NB4 (cell line): ENCODE measurements around the gene CIDEB.

Source experiments
- MYC ChIP-seq: IDR thresholded peaks from 2 replicates; pipeline ENCODE4 v1.6.1; 2011; ENCODE audit warnings: low read depth, low read length
- POLR2A ChIP-seq: IDR thresholded peaks from 2 replicates; pipeline ENCODE4 v1.6.1; 2011; ENCODE audit warnings: mild to moderate bottlenecking; ENCODE audit not compliant: insufficient read length; ENCODE audit errors: extremely low read depth
- TF ChIP-seq, protein P1 (sequence below): IDR thresholded peaks from 2 replicates; pipeline ENCODE4 v1.6.1; 2011; ENCODE audit warnings: low read depth, low read length
- TF ChIP-seq, protein P2 (sequence below): IDR thresholded peaks from one replicate; pipeline ENCODE4 v1.5.1; 2012; ENCODE audit warnings: low read depth, low read length

DNA sequence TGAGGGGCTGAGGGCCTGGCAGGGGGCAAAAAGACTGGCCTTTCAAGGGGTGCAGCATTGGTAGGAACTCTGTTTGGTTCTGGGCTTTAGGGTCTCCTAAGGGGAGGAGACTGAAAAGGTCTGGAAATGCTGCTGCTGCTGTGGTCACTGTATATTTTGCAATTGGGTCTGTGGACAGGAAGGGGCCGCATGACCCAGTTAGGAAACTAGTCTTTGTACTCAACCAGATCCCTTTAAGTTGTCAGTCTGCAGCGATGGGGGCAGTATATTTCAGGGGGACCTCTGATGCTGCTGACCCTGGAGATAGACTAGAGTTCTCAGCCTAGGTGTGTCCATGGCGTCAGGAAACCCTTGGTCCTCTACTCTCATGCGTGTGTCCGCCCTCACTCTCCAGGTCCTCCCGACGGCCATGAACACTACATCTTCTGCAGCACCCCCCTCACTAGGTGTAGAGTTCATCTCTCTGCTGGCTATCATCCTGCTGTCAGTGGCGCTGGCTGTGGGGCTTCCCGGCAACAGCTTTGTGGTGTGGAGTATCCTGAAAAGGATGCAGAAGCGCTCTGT lies 7.5 kb upstream of the CIDEB start:
- TF ChIP-seq, protein P1, sequence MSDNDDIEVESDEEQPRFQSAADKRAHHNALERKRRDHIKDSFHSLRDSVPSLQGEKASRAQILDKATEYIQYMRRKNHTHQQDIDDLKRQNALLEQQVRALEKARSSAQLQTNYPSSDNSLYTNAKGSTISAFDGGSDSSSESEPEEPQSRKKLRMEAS, result no peak
- TF ChIP-seq MYC (no peak), POLR2A (no peak)
- TF ChIP-seq, protein P2, sequence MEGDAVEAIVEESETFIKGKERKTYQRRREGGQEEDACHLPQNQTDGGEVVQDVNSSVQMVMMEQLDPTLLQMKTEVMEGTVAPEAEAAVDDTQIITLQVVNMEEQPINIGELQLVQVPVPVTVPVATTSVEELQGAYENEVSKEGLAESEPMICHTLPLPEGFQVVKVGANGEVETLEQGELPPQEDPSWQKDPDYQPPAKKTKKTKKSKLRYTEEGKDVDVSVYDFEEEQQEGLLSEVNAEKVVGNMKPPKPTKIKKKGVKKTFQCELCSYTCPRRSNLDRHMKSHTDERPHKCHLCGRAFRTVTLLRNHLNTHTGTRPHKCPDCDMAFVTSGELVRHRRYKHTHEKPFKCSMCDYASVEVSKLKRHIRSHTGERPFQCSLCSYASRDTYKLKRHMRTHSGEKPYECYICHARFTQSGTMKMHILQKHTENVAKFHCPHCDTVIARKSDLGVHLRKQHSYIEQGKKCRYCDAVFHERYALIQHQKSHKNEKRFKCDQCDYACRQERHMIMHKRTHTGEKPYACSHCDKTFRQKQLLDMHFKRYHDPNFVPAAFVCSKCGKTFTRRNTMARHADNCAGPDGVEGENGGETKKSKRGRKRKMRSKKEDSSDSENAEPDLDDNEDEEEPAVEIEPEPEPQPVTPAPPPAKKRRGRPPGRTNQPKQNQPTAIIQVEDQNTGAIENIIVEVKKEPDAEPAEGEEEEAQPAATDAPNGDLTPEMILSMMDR, result no peak
